OCI-LY3 (cell line): Measurements from ENCODE around the gene FNDC4.
"Not testable (repeated sequence)": the region's sequence is repeated elsewhere in the genome, so short reads cannot be mapped to it uniquely, and the experiment has no call there.

ENCODE experiments used
- EZH2phosphoT487 ChIP-seq: fragments of 200-600 bp; shearing (Covaris generic); IDR thresholded peaks from 2 replicates; pipeline ENCODE4 v1.6.1; 2018; ENCODE audit warnings: antibody characterized with exemption, mixed run types, low read depth
- TF ChIP-seq, protein P1 (sequence below): fragments of 200-600, 300-600 bp; sonication (generic); IDR thresholded peaks from 2 replicates; pipeline ENCODE4 v1.5.1; 2014; ENCODE audit warnings: antibody characterized with exemption, low read length, low read depth

DNA sequence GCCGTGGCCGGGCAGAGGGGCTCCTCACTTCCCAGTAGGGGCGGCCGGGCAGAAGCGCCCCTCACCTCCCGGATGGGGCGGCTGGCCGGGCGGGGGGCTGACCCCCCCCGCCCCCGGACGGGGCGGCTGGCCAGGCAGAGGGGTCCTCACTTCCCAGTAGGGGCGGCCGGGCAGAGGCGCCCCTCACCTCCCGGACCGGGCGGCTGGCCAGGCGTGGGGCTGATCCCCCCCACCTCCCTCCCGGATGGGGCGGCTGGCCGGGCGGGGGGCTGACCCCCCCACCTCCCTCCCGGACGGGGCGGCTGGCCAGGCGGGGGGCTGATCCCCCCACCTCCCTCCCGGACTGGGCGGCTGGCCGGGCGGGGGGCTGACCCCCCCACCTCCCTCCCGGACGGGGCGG, 44.6 kb upstream of the FNDC4 start:
- TF ChIP-seq, protein P1, sequence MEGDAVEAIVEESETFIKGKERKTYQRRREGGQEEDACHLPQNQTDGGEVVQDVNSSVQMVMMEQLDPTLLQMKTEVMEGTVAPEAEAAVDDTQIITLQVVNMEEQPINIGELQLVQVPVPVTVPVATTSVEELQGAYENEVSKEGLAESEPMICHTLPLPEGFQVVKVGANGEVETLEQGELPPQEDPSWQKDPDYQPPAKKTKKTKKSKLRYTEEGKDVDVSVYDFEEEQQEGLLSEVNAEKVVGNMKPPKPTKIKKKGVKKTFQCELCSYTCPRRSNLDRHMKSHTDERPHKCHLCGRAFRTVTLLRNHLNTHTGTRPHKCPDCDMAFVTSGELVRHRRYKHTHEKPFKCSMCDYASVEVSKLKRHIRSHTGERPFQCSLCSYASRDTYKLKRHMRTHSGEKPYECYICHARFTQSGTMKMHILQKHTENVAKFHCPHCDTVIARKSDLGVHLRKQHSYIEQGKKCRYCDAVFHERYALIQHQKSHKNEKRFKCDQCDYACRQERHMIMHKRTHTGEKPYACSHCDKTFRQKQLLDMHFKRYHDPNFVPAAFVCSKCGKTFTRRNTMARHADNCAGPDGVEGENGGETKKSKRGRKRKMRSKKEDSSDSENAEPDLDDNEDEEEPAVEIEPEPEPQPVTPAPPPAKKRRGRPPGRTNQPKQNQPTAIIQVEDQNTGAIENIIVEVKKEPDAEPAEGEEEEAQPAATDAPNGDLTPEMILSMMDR = not testable (repeated sequence)
- not testable (repeated sequence) for TF ChIP-seq EZH2phosphoT487
